Fibroblast of pulmonary artery (primary cell): ENCODE data around the gene LCNL1.

Experiments used
- DNase-seq: peaks from one replicate; pipeline ENCODE4 v3.0.0-alpha.2; 2010; ENCODE audit warnings: low read depth
- H3K4me3 ChIP-seq: replicated peaks from 2 replicates; pipeline ENCODE4 v1.5.1; 2011; ENCODE audit warnings: low read depth, mild to moderate bottlenecking, control low read depth, low read length, moderate library complexity
- TF ChIP-seq, protein P1 (sequence below): IDR thresholded peaks from 2 replicates; pipeline ENCODE4 v1.5.1; 2011; ENCODE audit warnings: mild to moderate bottlenecking, control low read depth, low read length, inconsistent platforms; ENCODE audit errors: missing control alignments

Gene LCNL1

DNA sequence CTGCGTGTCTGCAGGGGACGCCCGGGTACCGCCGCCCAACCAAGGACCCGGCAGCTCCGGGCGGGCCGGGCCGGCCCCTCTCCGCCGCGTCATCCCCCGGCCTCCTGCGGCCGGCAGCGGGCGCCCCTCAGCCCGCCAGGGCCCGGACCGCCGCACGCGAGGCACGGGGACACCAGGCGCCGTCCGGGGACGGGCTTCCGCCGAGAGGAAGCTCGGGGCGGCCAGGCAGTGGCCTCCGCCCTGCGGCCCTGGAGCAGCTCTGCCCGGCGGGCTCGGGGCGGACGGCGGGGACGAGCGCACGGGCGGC, 38.6 kb upstream of the LCNL1 start:
- H3K4me3 ChIP-seq = peak overlapping the region; percentile 75
- peak; percentile 60 for DNase-seq
- TF ChIP-seq, protein P1, sequence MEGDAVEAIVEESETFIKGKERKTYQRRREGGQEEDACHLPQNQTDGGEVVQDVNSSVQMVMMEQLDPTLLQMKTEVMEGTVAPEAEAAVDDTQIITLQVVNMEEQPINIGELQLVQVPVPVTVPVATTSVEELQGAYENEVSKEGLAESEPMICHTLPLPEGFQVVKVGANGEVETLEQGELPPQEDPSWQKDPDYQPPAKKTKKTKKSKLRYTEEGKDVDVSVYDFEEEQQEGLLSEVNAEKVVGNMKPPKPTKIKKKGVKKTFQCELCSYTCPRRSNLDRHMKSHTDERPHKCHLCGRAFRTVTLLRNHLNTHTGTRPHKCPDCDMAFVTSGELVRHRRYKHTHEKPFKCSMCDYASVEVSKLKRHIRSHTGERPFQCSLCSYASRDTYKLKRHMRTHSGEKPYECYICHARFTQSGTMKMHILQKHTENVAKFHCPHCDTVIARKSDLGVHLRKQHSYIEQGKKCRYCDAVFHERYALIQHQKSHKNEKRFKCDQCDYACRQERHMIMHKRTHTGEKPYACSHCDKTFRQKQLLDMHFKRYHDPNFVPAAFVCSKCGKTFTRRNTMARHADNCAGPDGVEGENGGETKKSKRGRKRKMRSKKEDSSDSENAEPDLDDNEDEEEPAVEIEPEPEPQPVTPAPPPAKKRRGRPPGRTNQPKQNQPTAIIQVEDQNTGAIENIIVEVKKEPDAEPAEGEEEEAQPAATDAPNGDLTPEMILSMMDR = no peak

DNA sequence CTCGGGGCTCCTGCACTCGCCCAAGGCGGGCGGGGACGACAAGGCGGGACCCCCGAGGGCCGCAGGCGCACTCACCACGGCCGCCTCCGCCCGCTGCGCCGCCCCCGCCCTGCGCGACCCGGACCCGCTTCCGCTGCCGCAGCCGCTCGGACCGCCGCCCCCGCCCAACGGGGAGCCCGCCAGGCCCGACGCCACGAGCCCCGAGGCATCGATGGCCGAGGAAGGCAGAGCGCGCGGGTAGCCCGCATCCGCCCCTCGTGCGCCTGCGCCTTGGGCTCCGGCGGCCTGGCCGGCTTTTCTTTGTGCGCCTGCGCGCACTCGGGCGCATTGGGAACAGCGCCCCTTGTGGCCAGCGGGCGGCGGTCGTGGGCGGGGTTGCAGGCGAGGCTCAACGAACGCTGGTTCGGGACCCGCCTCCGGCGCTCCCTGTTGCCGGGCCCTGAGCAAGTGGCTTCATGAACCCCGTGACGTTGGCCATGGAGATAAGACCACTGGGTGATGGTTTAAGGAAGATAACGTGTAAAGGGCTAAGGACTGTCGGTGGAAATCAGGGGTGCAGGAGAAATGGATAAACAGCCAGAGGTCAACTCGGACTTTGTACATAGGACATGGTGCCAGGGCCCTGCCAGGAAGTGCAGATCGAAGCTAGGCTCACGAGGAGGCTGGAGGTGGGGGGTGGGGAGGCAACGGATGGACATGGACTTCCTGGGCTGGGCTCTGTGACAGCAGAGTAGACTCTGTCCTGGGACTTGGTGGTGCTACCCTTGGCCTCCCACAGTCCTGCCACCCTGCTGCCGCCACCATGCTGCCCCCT, 38.1 kb upstream of the LCNL1 start, which contains the start of the genes C8G and FBXW5:
C8G (plus strand) TSS at position 725 of the 814 bp plus-strand sequence; CDS start at position 803, 78 bp downstream.
FBXW5 (minus strand) TSS at position 220 of the 814 bp plus-strand sequence. CDS start 655 bp downstream, outside the sequence.
- DNase-seq = peak; percentile 93
- TF ChIP-seq, protein P1 = peak; percentile 56
- H3K4me3 ChIP-seq = peak within 1 kb of the TSS; percentile 75

DNA sequence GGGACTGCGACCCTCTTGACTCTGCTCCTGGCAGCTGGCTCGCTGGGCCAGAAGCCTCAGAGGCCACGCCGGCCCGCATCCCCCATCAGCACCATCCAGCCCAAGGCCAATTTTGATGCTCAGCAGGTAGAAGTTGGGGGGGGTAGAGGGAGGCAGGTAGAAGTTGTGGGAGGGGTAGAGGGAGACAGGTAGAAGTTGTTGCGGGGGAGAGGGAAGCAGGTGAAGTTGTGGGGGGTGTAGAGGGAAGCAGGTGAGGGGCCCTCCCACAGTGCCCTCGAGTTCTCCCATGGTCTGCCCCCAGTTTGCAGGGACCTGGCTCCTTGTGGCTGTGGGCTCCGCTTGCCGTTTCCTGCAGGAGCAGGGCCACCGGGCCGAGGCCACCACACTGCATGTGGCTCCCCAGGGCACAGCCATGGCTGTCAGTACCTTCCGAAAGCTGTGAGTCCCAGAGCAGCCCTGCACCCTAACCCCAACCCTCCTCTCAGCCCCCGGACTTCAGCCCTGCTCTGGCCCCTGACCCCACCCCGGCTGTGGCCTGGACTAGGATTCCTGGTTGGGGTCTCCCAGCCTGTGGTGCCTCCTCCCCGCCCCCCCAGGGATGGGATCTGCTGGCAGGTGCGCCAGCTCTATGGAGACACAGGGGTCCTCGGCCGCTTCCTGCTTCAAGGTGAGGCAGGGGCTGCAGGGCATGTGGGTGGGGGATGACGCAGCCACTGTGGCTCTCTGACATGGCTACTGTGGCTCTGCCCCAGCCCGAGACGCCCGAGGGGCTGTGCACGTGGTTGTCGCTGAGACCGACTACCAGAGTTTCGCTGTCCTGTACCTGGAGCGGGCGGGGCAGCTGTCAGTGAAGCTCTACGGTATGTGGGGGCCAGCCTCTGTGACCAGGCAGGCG, 37.2 kb upstream of the LCNL1 start:
- no peak for DNase-seq
- H3K4me3 ChIP-seq = no peak overlapping the region

DNA sequence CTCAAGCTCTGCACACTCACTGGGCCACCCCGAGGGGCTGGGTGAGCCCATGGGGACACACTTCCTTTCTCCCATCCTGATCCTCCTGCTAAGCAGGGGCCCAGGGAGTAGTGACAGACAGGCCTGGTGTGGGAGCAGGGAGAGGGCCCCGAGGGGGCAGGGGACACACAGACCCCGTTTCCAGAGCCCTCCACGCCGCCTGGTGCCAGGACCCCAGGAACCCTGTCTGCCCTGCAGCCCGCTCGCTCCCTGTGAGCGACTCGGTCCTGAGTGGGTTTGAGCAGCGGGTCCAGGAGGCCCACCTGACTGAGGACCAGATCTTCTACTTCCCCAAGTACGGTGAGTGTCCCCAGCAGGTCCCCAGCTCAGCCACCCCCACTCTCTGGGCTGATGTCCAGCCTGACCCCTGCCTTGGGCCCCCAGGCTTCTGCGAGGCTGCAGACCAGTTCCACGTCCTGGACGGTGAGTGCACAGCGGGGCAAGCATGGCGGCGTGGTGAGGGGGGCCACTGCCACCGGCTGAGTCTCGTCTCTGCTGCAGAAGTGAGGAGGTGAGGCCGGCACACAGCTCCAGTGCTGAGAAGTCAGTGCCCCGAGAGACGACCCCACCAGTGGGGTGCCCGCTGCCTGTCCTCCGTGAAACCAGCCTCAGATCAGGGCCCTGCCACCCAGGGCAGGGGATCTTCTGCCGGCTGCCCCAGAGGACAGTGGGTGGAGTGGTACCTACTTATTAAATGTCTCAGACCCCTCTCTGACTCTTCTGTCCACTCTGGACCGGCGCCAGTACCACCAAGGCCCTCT, 36.4 kb upstream of the LCNL1 start:
- H3K4me3 ChIP-seq = no peak overlapping the region
- TF ChIP-seq, protein P1 = no peak
- no peak for DNase-seq

More for the DNA sequence above, 37.2 kb upstream of the LCNL1 start:
- TF ChIP-seq, protein P1 = no peak

DNA sequence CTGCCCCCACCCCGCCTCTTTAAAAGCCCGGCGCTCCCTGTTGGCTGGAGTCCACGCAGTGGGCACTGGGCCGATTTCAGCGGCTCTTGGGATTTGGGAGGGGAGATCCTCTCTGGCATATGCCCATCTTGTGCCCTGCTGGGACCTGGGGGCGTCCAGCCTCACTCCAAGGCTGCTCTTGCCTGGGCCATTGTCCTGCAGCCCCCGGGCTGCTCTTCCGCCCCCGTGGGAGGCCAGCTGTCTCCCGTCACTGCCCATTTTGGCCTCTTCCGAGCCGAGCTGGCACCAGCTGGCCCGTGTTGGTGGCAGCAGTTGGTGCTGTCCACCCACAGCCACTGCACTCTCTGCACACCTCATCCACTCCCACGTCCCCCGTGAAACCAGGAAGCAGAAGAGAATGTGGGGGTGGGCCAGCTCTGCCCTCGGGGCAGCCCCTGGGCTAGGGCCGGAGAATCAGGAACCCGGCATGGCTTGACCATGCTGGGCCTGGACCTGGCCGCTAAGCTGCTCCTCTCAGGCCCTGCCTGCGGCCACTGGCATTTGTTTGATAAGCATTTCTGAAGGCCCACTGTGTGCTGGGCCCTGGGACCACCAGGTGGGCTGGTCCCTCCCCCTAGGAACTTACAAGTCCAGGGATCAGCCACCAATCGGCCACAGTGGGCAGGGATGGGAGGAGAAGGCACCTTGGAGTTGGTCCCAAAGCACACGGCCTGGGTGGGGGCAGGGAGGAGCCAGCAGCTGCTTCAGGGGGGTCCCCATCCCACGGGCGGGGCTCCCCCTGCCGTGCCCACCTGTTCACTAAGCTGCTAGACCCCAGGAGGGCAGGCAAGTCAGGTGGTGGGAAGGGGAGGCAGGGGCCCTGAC, 35.5 kb upstream of the LCNL1 start:
- H3K4me3 ChIP-seq = no peak overlapping the region
- TF ChIP-seq, protein P1 = no peak
- DNase-seq = no peak

DNA sequence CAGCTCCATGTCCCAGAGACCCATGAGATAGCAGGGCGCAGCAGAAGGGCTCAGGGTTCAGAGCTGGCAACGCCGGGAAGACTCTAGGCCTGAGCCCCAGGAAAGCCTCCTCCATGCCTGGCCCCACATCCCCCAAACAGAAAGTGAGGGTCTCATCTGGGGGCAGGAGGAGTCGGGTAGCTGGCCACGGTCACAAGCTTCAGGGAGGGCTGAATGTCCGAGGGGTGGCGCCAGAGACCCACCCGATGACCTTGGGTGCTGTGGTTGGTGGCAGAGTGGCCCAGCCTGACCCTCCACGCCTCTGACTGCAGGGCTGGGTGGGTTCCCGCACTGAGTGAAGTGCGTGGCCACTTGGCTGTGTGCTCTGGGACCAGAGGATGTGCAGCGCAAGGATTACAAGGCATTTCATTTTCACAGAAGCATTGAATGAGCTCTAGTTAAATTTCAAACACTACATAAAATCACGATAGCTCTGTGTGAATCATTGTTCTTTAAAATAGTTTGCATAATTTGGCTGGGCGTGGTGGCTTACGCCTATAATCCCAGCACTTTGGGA, 34.8 kb upstream of the LCNL1 start:
- DNase-seq = peak; percentile 33
- TF ChIP-seq, protein P1 = peak; percentile 45
- no peak overlapping the region for H3K4me3 ChIP-seq
